GM21786 (cell line): ENCODE results near the gene FAM50A.
A peak's percentile ranks its signal among the peaks of the same experiment; 100 is the strongest.

Source experiments
- ATAC-seq: cut with Tn5 transposase; IDR thresholded peaks from one replicate; pipeline ENCODE4 v1.9.1; 2021; ENCODE audit not compliant: unreplicated experiment

The FAM50A gene

DNA sequence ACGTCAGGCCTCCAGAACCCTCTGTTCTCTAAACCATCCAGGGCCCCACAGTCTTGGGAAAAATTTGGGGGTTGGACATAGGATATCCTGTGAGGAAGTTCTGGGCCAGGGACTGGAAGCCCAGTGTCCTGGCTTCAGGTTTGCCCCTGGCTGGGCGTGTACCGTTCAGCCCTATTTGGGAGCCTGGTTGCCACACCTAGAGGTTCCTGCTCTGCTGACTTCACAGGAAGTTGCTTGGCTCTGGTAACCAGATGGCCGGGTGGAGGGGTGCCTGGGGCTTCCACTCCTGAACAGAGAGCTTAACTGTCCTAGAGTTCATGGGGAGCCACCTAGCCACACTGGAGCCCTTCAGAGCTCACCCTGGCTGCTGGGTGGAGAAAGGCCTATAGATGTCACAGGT is 31.5 kb upstream of the FAM50A start:
- no peak for ATAC-seq

DNA sequence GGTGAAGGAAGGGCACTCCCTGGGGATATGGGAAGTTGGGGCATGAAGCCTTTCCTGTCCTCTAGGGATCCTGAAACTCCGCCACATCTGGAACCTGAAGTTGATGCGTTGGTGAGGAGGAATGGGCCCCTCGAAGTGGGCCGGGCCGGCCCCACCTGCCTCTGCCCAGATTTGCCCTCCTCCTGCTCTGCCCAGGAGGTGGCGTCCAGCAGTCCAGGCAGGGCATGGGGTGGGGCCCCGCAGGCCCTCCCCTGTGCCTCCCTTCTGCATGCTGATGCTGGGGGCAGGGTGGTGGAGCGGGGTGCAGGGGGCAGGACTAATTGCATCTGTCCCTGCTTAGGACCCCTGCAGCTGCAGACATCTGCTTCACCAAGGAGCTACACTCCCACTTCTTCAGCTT is 30.8 kb upstream of the FAM50A start:
- no peak for ATAC-seq

GRCh38 chrX:154417157-154417556 is 26.8 kb upstream of the FAM50A start:
- no peak for ATAC-seq

DNA sequence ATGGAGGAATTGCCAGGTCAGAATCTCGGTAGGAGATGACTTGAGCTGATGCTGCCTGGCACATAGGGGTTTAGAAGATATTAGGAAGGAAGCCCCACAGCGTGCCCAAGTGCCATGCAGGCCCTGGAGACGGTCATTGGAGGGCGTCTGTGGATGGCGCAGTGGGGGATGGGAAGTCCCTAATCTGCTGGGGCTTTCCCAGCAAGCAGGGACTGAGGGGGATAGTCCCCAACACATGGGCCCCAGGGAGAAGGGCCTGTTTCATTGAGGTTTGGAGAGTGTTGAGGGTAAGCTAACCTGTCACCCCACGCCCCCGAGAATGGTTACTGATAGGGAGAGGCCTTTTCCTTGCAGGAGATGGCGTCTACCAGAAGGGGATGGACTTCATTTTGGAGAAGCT is 24.8 kb upstream of the FAM50A start:
- ATAC-seq = no peak

DNA sequence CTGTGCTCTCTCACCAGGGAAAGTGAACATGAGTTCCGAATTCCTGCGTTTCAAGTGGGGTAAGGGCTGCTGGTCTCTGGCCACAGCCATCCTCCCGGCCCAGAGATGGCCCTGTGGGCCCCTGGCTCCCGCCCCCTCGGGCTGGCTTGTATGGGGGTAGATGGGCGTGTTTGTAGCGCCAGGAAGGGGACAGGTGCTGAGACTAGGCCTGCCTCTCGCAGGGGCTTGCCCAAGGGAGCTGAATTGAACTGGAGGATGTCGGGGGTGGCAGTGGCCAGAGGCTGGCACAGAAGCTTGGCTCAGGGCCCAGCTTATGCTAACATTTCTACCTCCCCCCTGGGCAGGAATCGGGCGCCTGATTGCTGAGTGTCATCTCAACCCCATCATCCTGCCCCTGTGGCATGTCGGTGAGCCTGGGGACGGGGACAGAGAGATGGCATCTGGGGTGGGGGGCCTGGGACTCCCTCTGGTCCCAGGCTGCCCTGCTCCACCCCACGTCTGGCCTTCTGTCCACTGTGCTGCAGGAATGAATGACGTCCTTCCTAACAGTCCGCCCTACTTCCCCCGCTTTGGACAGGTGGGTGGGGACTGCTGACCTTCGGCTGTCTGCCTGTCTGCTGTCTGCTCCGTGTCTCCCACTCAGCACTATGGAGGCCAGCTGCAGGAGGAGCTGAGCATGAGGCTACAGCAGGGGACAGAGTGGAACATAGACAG is 24.1 kb upstream of the FAM50A start:
- ATAC-seq = no peak

- ATAC-seq = no peak
Observed at GRCh38 chrX:154420402-154420756, 23.6 kb upstream of the FAM50A start.

DNA sequence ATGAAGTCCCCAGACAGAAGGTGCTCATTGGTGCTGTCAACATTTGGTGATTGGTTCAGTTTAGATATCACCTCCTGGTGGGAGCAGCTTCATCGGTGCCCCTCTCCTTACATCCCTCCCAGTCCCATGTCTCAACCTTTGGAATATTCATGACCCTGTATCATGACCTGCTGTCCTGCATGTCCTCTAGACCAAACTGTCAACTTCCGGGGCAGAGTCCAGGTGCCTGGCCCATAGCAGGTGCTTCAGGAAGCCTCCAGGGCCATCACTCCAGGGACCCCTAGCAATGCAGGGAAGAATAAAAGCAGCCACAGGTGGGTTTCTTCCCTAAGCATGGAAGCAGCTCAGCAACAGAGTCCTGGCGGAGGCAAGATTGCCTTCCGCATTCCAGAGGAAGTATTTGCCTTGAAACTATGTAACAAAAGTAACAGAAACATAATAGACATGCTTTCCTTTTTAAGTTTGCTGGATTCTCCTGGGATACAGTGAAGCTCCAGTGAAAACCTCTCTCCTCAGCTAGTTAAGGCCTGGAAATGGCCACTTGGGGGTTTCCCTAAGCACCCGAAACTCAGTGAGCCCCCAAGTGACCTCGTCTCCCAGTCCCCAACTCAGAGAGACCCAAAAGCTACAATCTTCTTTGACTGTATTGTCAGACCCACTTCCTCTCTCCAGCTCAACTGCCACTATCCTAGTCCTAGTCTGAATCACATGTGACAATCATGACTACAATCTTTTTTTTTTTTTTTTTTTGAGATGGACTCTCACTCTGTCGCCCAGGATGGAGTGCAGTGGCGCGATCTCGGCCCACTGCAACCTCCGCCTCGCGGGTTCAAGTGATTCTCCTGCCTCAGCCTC is 16.8 kb upstream of the FAM50A start:
- ATAC-seq = no peak

DNA sequence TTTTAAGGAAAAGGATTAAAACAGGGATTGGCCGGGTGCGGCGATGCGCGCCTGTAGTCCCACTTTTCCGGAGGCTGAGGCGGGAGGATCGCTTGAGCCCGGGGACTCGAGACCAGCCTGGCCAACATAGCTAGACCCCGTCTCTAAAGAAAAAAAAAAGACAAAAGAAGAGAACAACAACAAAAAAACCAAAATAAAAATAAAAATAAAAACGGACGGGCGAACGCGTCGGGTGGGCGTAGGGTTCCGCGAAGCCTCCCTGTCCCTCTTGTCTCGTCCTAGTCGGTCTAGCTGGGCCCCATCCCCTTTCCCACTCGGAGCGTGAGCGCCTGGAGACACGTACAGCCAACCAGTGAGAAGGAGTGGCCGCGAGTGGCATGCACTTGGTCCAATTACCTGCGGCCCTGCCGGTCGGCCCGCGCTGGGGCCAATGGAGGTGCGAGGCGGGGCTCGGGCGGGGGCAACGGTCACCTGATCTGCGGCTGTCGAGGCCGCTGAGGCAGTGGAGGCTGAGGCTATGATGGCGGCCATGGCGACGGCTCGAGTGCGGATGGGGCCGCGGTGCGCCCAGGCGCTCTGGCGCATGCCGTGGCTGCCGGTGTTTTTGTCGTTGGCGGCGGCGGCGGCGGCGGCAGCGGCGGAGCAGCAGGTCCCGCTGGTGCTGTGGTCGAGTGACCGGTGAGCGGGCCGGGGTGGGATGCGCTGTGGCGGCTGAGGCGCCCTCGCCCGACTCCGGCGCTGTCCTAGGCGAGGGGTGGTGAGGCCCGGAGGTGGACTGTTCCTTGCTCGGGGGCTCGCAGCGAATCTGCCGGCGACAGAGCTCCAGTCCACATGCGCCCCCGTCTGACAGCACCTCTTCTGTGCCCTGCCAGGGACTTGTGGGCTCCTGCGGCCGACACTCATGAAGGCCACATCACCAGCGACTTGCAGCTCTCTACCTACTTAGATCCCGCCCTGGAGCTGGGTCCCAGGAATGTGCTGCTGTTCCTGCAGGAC is 15.5 kb upstream of the FAM50A start, which contains the start of gene ATP6AP1:
ATP6AP1 (plus strand) TSS at position 502 of the 996 bp plus-strand sequence; CDS start at position 518, 16 bp downstream.
- ATAC-seq = peak; percentile 97

DNA sequence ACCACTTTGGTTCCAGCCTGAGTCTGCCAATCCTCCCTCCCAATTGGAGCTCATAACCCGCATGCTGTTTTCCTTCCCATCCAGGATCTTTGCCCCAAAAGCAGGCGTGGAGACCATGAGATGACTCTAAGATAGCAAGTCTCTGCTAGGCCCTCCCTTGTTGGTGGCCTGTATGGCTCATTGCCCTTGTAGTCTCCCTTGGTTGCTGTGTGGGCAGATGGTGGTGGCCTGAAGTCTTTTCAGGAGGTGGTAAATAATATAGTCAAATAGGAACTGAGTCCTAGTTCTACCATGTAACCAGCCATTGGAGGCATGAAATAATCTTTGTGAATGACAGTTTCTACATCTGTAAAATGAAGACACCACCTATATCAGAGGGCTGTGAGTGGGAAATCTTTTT is 14.2 kb upstream of the FAM50A start:
- ATAC-seq = no peak

- no peak for ATAC-seq
Observed at GRCh38 chrX:154430479-154430878, 13.5 kb upstream of the FAM50A start.

DNA sequence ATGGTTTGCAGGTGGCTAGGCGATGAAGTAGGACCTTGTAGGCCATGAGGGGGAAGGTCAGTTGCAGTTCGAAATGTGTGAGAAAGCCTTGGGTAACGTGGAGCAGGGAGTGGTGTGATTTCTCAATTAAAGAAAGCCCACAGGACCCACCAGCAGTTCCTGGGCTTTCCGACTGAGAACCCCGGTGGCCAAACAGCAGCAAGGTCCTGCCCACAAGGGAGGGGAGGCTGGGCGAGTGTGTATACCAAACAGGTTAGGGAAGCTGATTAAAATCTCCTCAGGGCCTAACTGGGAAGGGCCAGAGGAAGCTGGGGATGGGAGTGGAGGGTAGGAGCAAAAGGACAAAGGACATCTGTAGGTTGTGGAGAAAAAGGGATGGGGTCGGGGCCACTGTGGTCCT is 13.0 kb upstream of the FAM50A start:
- ATAC-seq = no peak

GRCh38 chrX:154431341-154431740 is 12.6 kb upstream of the FAM50A start:
- ATAC-seq = no peak

DNA sequence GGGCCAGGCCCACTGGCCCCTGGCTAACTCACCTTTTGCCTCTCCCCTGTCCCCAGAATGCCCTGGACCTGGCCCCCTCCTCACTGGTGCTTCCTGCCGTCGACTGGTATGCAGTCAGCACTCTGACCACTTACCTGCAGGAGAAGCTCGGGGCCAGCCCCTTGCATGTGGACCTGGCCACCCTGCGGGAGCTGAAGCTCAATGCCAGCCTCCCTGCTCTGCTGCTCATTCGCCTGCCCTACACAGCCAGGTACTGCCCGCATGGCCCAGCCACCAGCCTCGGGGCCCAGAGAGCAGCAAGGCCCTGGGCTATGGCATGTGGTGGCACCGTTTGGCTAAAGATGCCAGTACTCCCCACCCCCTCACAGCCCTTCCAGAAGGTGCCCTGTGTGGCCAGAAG is 11.7 kb upstream of the FAM50A start:
- no peak for ATAC-seq

DNA sequence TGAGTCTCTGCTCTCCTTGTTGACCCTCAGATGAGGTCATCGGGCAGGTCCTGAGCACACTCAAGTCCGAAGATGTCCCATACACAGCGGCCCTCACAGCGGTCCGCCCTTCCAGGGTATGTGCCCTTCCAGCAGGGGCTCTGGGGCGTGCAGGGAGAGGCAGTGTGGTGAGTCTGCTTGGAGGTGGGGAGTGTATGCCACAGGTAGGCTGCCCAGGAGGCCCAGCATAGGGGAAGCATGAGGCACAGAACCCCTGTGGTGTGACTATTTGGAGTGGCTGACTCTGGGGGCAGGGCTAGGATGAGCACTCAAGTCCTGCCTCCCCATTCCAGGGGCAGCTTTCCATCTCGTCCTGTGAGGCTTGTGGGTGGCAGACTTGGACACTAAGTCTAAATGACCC is 10.3 kb upstream of the FAM50A start:
- no peak for ATAC-seq

- ATAC-seq = no peak
Observed at GRCh38 chrX:154434394-154435168, 9.4 kb upstream of the FAM50A start.

DNA sequence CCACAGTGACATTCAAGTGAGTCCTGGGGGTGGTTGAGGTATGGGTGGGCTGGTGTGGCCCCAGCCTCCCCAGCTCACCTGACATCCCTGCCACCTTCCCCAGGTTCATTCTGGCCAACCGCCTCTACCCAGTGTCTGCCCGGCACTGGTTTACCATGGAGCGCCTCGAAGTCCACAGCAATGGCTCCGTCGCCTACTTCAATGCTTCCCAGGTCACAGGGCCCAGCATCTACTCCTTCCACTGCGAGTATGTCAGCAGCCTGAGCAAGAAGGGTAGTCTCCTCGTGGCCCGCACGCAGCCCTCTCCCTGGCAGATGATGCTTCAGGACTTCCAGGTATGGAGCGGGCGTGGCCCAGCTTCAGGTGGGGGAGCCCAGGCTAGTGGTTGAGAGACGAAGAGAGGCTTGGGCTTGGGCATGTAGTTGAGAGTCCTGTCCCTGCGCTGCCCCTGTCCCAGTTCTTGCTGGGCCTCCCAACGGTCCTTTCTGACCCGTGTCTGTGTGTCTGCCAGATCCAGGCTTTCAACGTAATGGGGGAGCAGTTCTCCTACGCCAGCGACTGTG is 8.7 kb upstream of the FAM50A start:
- no peak for ATAC-seq

GRCh38 chrX:154436374-154436982 is 7.5 kb upstream of the FAM50A start:
- peak; percentile 61 for ATAC-seq

GRCh38 chrX:154436983-154437752 is 6.8 kb upstream of the FAM50A start, which contains the start of gene GDI1:
Gene GDI1, plus strand, starts transcription at chrX:154437154. Its CDS starts 101 bp downstream, at chrX:154437255.
- peak; percentile 36 for ATAC-seq
